LoVo (cell line): ENCODE results near the gene ADAMTS6.
"Not testable (repeated sequence)": the region's sequence is repeated elsewhere in the genome, so short reads cannot be mapped to it uniquely, and the experiment has no call there.

Source experiments
- DNase-seq: peaks from one replicate; pipeline ENCODE4 v3.0.0-alpha.2; 2016; ENCODE audit warnings: low spot score

ADAMTS6 gene

GRCh38 chr5:65474130-65474711 is 7.5 kb downstream of the ADAMTS6 start:
- DNase-seq, result no peak

- no peak for DNase-seq
Measured at GRCh38 chr5:65468633-65469032, 13.1 kb downstream of the ADAMTS6 start.

GRCh38 chr5:65462139-65462705 is 19.5 kb downstream of the ADAMTS6 start:
- DNase-seq, result no peak

GRCh38 chr5:65461490-65461889 is 20.2 kb downstream of the ADAMTS6 start:
- no peak for DNase-seq

- DNase-seq, result no peak
Measured at GRCh38 chr5:65459995-65460394, 21.7 kb downstream of the ADAMTS6 start.

- DNase-seq, result no peak
Measured at GRCh38 chr5:65455064-65455463, 26.7 kb downstream of the ADAMTS6 start.

- DNase-seq, result no peak
Measured at GRCh38 chr5:65451436-65451835, 30.3 kb downstream of the ADAMTS6 start.

- no peak for DNase-seq
Measured at GRCh38 chr5:65446682-65447081, 35.0 kb downstream of the ADAMTS6 start.

- no peak for DNase-seq
Measured at GRCh38 chr5:65441800-65442199, 39.9 kb downstream of the ADAMTS6 start.

- no peak for DNase-seq
Measured at GRCh38 chr5:65440456-65440855, 41.3 kb downstream of the ADAMTS6 start.

GRCh38 chr5:65434122-65434521 is 47.6 kb downstream of the ADAMTS6 start:
- DNase-seq, result no peak

- DNase-seq, result no peak
Measured at GRCh38 chr5:65426656-65427055, 55.1 kb downstream of the ADAMTS6 start.

- DNase-seq, result no peak
Measured at GRCh38 chr5:65423623-65424022, 58.1 kb downstream of the ADAMTS6 start.

GRCh38 chr5:65418661-65419060 is 63.1 kb downstream of the ADAMTS6 start:
- DNase-seq, result no peak

GRCh38 chr5:65413822-65414221 is 67.9 kb downstream of the ADAMTS6 start:
- DNase-seq, result no peak

- no peak for DNase-seq
Measured at GRCh38 chr5:65412842-65413241, 68.9 kb downstream of the ADAMTS6 start.

- no peak for DNase-seq
Measured at GRCh38 chr5:65411356-65411755, 70.4 kb downstream of the ADAMTS6 start.

- no peak for DNase-seq
Measured at GRCh38 chr5:65395526-65396155, 86.1 kb downstream of the ADAMTS6 start.

GRCh38 chr5:65394087-65394486 is 87.6 kb downstream of the ADAMTS6 start:
- no peak for DNase-seq

GRCh38 chr5:65391591-65391990 is 90.1 kb downstream of the ADAMTS6 start:
- no peak for DNase-seq

- no peak for DNase-seq
Measured at GRCh38 chr5:65390208-65390607, 91.5 kb downstream of the ADAMTS6 start.

GRCh38 chr5:65383859-65384258 is 97.9 kb downstream of the ADAMTS6 start:
- no peak for DNase-seq

- DNase-seq, result no peak
Measured at GRCh38 chr5:65382582-65382981, 99.1 kb downstream of the ADAMTS6 start.

- DNase-seq, result not testable (repeated sequence)
Measured at GRCh38 chr5:65370505-65370904, 111.2 kb downstream of the ADAMTS6 start.
